Embryonic facial prominence (tissue), 1 donor: Measurements from ENCODE around the gene SUMO4.

Experiments used
- DNase-seq: peaks from one replicate; pipeline ENCODE4 v3.0.0-alpha.2; 2016; ENCODE audit errors: extremely low spot score

Gene SUMO4

GRCh38 chr6:149400050-149400449 is at the start of gene SUMO4:
TSS of gene SUMO4 (plus strand) at chr6:149400262. CDS start at chr6:149400392, 130 bp downstream.
- DNase-seq, result no peak

GRCh38 chr6:149354009-149354408 is 46.1 kb upstream of the SUMO4 start:
- no peak for DNase-seq

GRCh38 chr6:149356081-149356750 is 43.8 kb upstream of the SUMO4 start:
- DNase-seq, result no peak

GRCh38 chr6:149357726-149358538 is 42.1 kb upstream of the SUMO4 start:
- no peak for DNase-seq

GRCh38 chr6:149359440-149359839 is 40.6 kb upstream of the SUMO4 start:
- DNase-seq, result no peak

- DNase-seq, result no peak
These were observed 39.5 kb upstream of the SUMO4 start for GRCh38 chr6:149360536-149360935.

- no peak for DNase-seq
These were observed 37.8 kb upstream of the SUMO4 start for GRCh38 chr6:149362289-149362688.

GRCh38 chr6:149363154-149363553 is 36.9 kb upstream of the SUMO4 start:
- no peak for DNase-seq

- DNase-seq, result no peak
These were observed 35.5 kb upstream of the SUMO4 start for GRCh38 chr6:149364557-149364956.

- no peak for DNase-seq
These were observed 34.9 kb upstream of the SUMO4 start for GRCh38 chr6:149365197-149365596.

GRCh38 chr6:149366267-149366921 is 33.7 kb upstream of the SUMO4 start:
- DNase-seq, result no peak

GRCh38 chr6:149368065-149368464 is 32.0 kb upstream of the SUMO4 start:
- no peak for DNase-seq

GRCh38 chr6:149371154-149371553 is 28.9 kb upstream of the SUMO4 start:
- DNase-seq, result no peak

- DNase-seq, result no peak
These were observed 28.0 kb upstream of the SUMO4 start for GRCh38 chr6:149372062-149372461.

GRCh38 chr6:149373511-149373910 is 26.6 kb upstream of the SUMO4 start:
- DNase-seq, result no peak

- no peak for DNase-seq
These were observed 20.1 kb upstream of the SUMO4 start for GRCh38 chr6:149379977-149380376.

- DNase-seq, result no peak
These were observed 19.5 kb upstream of the SUMO4 start for GRCh38 chr6:149380523-149380922.

GRCh38 chr6:149383371-149383770 is 16.7 kb upstream of the SUMO4 start:
- no peak for DNase-seq

GRCh38 chr6:149384464-149384863 is 15.6 kb upstream of the SUMO4 start:
- no peak for DNase-seq

GRCh38 chr6:149385998-149386646 is 13.9 kb upstream of the SUMO4 start:
- no peak for DNase-seq

- DNase-seq, result no peak
These were observed 12.1 kb upstream of the SUMO4 start for GRCh38 chr6:149387779-149388512.
